Measurements from ENCODE around the gene SCAMP4. TPM values are rescaled to one million over a fixed set of nuclear protein-coding genes. Genes with fewer than 3 reads are reported as not detected.

The SCAMP4 gene
- total and polyA plus RNA-seq, 2 of the 13 experiments (the other 11 are each of a cell fraction or from before 2014, with no cell fraction given) = 10.7 to 13.7 TPM

GRCh38 chr19:1907563-1908363 is 2.6 kb downstream of the SCAMP4 start (continued):
- TF ChIP-seq ZNF646 (CRISPR knock-in tag; IDR thresholded peaks at IDR 0.05) = no peak
- no peak for TF ChIP-seq STAT6 (CRISPR knock-in tag; IDR thresholded peaks at IDR 0.05; ENCODE audit: borderline replicate concordance)
- 0 out of 2 replicates have a peak, but pooled peaks have one; percentile 33 for TF ChIP-seq GTF3A (CRISPR knock-in tag; conservative IDR thresholded peaks at IDR 0.05)
- no peak for TF ChIP-seq ZNF251 (CRISPR knock-in tag; IDR thresholded peaks at IDR 0.05)
- TF ChIP-seq DRAP1 (CRISPR knock-in tag; IDR thresholded peaks at IDR 0.05) = no peak
- TF ChIP-seq NBN (conservative IDR thresholded peaks at IDR 0.05) = no peak
- no peak for TF ChIP-seq SKIL (CRISPR knock-in tag; IDR thresholded peaks at IDR 0.05; ENCODE audit: borderline replicate concordance)
- TF ChIP-seq ZBTB33 (CRISPR knock-in tag; IDR thresholded peaks at IDR 0.05) = peak; percentile 57
- no peak for TF ChIP-seq ATF7 (IDR thresholded peaks at IDR 0.05)
- no peak for TF ChIP-seq ATF7 (CRISPR knock-in tag; IDR thresholded peaks at IDR 0.05)
- TF ChIP-seq ZNF264 (CRISPR knock-in tag; IDR thresholded peaks at IDR 0.05) = no peak

Data from HepG2 (cell line).